HepG2 (cell line): ENCODE data around the gene CSNK1D. TPM values are rescaled to one million over a fixed set of nuclear protein-coding genes. Genes with fewer than 3 reads are reported as not detected.

Experiments used
- CBFB ChIP-seq: sonication (generic); formaldehyde crosslinking; IDR thresholded peaks from 2 replicates; pipeline ENCODE4 v1.4.0; 2020; ENCODE audit warnings: missing genetic modification reagents
- CENPX ChIP-seq: sonication (generic); formaldehyde crosslinking; IDR thresholded peaks from 2 replicates; pipeline ENCODE4 v1.9.0; 2021; ENCODE audit warnings: mild to moderate bottlenecking, missing genetic modification reagents, moderate library complexity
- KDM3A ChIP-seq: IDR thresholded peaks from 2 replicates; pipeline ENCODE4 v1.6.1; 2018; ENCODE audit warnings: low read depth, missing compliant biosample characterization
- KMT2B ChIP-seq: IDR thresholded peaks from 2 replicates; pipeline ENCODE4 v1.6.1; 2016; ENCODE audit warnings: missing genetic modification reagents, missing compliant biosample characterization
- ZFP1 ChIP-seq: IDR thresholded peaks from 2 replicates; pipeline ENCODE4 v1.6.1; 2016
- ZNF335 ChIP-seq: sonication (generic); formaldehyde crosslinking; IDR thresholded peaks from 2 replicates; pipeline ENCODE4 v1.4.0; 2020; ENCODE audit warnings: missing genetic modification reagents
- ZNF660 ChIP-seq: sonication (generic); formaldehyde crosslinking; IDR thresholded peaks from 2 replicates; pipeline ENCODE4 v1.5.1; 2020; ENCODE audit warnings: mild to moderate bottlenecking, low read depth, missing genetic modification reagents, borderline replicate concordance
- polyA plus RNA-seq, 8 experiments: library from polyadenylated mRNA; depleted of rRNA in 3 of 8; stranded (reverse) in 7 of 8; unstranded in 1 of 8; fragments of >200 nt; fragmentation: Illumina TruSeq in 4 of 8; extraction: Trizol in 4 of 8; gene quantifications; 2 replicates each; pipeline versions ENCODE4 v1.2.1 to v1.2.3, GENCODE V29; 2011 to 2016; ENCODE audit warnings: low read depth in 4 of 8, missing spikeins in 1 of 8, mixed read lengths in 1 of 8; ENCODE audit not compliant: insufficient read depth in 1 of 8
- total RNA-seq, 5 experiments: library from RNA; depleted of rRNA; stranded (reverse); fragments of >200 nt; fragmentation: Illumina TruSeq; extraction: Trizol; gene quantifications; 2 replicates each; pipeline ENCODE4 v1.2.3, GENCODE V29; 2016; ENCODE audit warnings: low read depth in 1 of 5
- TF ChIP-seq, protein P1 (sequence below): sonication (generic); formaldehyde crosslinking; IDR thresholded peaks from 2 replicates; pipeline ENCODE4 v1.4.0; 2020; ENCODE audit warnings: missing genetic modification reagents
- TF ChIP-seq, protein P2 (sequence below): sonication (generic); formaldehyde crosslinking; IDR thresholded peaks from 2 replicates; pipeline ENCODE4 v1.5.0; 2020; ENCODE audit warnings: mild to moderate bottlenecking, missing genetic modification reagents, borderline replicate concordance
- TF ChIP-seq, protein P3 (sequence below): sonication (generic); formaldehyde crosslinking; conservative IDR thresholded peaks from 2 replicates; pipeline ENCODE4 v1.4.0; 2020; ENCODE audit warnings: missing genetic modification reagents
- TF ChIP-seq, protein P4 (sequence below): conservative IDR thresholded peaks from 2 replicates; pipeline ENCODE4 v1.6.1; 2018; ENCODE audit warnings: missing genetic modification reagents
- TF ChIP-seq, protein P5 (sequence below): sonication (generic); formaldehyde crosslinking; IDR thresholded peaks from 2 replicates; pipeline ENCODE4 v1.4.0; 2020; ENCODE audit warnings: mild to moderate bottlenecking, missing genetic modification reagents
- TF ChIP-seq, protein P6 (sequence below): fragments of 450-650 bp; IDR thresholded peaks from 2 replicates; pipeline ENCODE4 v1.6.1; 2017
- TF ChIP-seq, protein P7 (sequence below): sonication (generic); formaldehyde crosslinking; conservative IDR thresholded peaks from 2 replicates; pipeline ENCODE4 v1.5.0; 2020; ENCODE audit warnings: missing genetic modification reagents

The CSNK1D gene
- total and polyA plus RNA-seq, 2 of the 13 experiments (the other 11 are each of a cell fraction or from before 2014, with no cell fraction given): 31.5 to 128 TPM

DNA sequence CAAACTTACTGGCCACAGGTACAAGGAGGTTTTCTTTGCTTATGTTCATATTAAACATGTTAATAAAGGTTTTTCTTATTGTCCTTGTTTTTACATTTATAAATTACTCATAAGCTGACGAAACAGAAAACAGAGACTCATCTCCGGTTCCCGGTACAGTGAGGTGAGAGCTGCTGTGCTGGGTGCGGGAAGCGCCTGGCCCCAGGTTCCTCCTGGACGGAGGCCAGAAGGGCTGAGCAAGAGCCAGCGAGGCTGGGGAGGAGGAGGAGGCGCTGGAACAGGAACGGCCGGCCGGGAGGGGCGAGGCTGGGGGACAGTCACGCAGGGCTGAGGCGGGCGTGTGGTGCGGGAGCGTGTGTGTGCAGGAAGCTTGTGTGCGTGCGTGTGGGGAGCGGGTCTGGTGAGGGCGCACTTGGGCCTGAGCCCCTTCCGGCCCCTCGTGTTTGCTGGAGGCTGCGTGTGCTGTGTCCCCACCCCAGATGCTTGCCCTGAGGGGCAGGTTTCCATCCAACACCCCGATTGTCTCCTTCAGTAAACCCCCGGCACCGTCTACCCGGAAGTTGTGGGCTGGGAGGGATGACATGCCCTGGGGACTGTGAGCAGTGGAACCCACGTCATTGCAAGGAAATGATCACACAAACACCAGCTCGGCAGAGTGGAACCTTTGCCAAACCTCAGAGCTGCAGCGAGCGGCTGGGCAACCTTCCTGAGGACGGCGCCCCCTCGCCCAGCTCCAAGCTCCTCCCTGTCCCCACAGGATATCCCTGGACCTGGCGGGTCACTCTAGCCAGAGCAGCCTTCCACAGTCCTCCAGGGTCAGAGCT lies 24.4 kb upstream of the CSNK1D start (continued):
- TF ChIP-seq, protein P1, sequence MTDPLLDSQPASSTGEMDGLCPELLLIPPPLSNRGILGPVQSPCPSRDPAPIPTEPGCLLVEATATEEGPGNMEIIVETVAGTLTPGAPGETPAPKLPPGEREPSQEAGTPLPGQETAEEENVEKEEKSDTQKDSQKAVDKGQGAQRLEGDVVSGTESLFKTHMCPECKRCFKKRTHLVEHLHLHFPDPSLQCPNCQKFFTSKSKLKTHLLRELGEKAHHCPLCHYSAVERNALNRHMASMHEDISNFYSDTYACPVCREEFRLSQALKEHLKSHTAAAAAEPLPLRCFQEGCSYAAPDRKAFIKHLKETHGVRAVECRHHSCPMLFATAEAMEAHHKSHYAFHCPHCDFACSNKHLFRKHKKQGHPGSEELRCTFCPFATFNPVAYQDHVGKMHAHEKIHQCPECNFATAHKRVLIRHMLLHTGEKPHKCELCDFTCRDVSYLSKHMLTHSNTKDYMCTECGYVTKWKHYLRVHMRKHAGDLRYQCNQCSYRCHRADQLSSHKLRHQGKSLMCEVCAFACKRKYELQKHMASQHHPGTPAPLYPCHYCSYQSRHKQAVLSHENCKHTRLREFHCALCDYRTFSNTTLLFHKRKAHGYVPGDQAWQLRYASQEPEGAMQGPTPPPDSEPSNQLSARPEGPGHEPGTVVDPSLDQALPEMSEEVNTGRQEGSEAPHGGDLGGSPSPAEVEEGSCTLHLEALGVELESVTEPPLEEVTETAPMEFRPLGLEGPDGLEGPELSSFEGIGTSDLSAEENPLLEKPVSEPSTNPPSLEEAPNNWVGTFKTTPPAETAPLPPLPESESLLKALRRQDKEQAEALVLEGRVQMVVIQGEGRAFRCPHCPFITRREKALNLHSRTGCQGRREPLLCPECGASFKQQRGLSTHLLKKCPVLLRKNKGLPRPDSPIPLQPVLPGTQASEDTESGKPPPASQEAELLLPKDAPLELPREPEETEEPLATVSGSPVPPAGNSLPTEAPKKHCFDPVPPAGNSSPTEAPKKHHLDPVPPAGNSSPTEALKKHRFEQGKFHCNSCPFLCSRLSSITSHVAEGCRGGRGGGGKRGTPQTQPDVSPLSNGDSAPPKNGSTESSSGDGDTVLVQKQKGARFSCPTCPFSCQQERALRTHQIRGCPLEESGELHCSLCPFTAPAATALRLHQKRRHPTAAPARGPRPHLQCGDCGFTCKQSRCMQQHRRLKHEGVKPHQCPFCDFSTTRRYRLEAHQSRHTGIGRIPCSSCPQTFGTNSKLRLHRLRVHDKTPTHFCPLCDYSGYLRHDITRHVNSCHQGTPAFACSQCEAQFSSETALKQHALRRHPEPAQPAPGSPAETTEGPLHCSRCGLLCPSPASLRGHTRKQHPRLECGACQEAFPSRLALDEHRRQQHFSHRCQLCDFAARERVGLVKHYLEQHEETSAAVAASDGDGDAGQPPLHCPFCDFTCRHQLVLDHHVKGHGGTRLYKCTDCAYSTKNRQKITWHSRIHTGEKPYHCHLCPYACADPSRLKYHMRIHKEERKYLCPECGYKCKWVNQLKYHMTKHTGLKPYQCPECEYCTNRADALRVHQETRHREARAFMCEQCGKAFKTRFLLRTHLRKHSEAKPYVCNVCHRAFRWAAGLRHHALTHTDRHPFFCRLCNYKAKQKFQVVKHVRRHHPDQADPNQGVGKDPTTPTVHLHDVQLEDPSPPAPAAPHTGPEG (CRISPR knock-in tag): no peak; the same call in 1 of the 2 replicates
- TF ChIP-seq, protein P2, sequence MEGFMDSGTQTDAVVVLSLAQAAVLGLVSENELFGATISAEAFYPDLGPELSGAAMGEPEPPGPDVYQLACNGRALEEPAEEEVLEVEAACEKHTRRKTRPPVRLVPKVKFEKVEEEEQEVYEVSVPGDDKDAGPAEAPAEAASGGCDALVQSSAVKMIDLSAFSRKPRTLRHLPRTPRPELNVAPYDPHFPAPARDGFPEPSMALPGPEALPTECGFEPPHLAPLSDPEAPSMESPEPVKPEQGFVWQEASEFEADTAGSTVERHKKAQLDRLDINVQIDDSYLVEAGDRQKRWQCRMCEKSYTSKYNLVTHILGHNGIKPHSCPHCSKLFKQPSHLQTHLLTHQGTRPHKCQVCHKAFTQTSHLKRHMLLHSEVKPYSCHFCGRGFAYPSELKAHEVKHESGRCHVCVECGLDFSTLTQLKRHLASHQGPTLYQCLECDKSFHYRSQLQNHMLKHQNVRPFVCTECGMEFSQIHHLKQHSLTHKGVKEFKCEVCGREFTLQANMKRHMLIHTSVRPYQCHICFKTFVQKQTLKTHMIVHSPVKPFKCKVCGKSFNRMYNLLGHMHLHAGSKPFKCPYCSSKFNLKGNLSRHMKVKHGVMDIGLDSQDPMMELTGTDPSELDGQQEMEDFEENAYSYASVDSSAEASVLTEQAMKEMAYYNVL (CRISPR knock-in tag): no peak; the same call in 1 of the 2 replicates
- TF ChIP-seq, protein P3, sequence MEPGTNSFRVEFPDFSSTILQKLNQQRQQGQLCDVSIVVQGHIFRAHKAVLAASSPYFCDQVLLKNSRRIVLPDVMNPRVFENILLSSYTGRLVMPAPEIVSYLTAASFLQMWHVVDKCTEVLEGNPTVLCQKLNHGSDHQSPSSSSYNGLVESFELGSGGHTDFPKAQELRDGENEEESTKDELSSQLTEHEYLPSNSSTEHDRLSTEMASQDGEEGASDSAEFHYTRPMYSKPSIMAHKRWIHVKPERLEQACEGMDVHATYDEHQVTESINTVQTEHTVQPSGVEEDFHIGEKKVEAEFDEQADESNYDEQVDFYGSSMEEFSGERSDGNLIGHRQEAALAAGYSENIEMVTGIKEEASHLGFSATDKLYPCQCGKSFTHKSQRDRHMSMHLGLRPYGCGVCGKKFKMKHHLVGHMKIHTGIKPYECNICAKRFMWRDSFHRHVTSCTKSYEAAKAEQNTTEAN: no peak
- TF ChIP-seq KDM3A (CRISPR knock-in tag): peak; percentile 37
- TF ChIP-seq CBFB: no peak
- TF ChIP-seq ZFP1 (CRISPR knock-in tag): no peak
- TF ChIP-seq, protein P4, sequence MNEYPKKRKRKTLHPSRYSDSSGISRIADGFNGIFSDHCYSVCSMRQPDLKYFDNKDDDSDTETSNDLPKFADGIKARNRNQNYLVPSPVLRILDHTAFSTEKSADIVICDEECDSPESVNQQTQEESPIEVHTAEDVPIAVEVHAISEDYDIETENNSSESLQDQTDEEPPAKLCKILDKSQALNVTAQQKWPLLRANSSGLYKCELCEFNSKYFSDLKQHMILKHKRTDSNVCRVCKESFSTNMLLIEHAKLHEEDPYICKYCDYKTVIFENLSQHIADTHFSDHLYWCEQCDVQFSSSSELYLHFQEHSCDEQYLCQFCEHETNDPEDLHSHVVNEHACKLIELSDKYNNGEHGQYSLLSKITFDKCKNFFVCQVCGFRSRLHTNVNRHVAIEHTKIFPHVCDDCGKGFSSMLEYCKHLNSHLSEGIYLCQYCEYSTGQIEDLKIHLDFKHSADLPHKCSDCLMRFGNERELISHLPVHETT: no peak; the same call in 1 of the 2 replicates
- TF ChIP-seq, protein P5, sequence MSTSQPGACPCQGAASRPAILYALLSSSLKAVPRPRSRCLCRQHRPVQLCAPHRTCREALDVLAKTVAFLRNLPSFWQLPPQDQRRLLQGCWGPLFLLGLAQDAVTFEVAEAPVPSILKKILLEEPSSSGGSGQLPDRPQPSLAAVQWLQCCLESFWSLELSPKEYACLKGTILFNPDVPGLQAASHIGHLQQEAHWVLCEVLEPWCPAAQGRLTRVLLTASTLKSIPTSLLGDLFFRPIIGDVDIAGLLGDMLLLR (CRISPR knock-in tag): no peak; the same call in 1 of the 2 replicates
- 0 out of 2 replicates have a peak, but pooled peaks have one; percentile 24 for TF ChIP-seq ZNF335 (CRISPR knock-in tag)
- no peak for TF ChIP-seq KMT2B
- no peak for TF ChIP-seq ZNF660
- TF ChIP-seq, protein P6, sequence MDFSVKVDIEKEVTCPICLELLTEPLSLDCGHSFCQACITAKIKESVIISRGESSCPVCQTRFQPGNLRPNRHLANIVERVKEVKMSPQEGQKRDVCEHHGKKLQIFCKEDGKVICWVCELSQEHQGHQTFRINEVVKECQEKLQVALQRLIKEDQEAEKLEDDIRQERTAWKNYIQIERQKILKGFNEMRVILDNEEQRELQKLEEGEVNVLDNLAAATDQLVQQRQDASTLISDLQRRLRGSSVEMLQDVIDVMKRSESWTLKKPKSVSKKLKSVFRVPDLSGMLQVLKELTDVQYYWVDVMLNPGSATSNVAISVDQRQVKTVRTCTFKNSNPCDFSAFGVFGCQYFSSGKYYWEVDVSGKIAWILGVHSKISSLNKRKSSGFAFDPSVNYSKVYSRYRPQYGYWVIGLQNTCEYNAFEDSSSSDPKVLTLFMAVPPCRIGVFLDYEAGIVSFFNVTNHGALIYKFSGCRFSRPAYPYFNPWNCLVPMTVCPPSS: no peak
- TF ChIP-seq, protein P7, sequence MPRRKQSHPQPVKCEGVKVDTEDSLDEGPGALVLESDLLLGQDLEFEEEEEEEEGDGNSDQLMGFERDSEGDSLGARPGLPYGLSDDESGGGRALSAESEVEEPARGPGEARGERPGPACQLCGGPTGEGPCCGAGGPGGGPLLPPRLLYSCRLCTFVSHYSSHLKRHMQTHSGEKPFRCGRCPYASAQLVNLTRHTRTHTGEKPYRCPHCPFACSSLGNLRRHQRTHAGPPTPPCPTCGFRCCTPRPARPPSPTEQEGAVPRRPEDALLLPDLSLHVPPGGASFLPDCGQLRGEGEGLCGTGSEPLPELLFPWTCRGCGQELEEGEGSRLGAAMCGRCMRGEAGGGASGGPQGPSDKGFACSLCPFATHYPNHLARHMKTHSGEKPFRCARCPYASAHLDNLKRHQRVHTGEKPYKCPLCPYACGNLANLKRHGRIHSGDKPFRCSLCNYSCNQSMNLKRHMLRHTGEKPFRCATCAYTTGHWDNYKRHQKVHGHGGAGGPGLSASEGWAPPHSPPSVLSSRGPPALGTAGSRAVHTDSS (CRISPR knock-in tag): no peak
- TF ChIP-seq CENPX (CRISPR knock-in tag): no peak
